RWPE2 (cell line): ENCODE results near the gene AEBP1.

Experiments used
- ATAC-seq: fragments of 200-7000 bp; cut with Tn5 transposase; 3 replicates; pipeline ENCODE4 v1.9.1; 2021; ENCODE audit warnings: low read depth
- DNase-seq: peaks from one replicate; pipeline ENCODE4 v3.0.0-alpha.2; 2020; ENCODE audit warnings: low spot score
- H3K27ac ChIP-seq: fragments of 450-650 bp; 2 replicates; pipeline ENCODE4 v1.5.1; 2017; ENCODE audit warnings: mild to moderate bottlenecking; ENCODE audit not compliant: poor library complexity, severe bottlenecking
- H3K27me3 ChIP-seq: fragments of 250-450 bp; sonication (Bioruptor Pico); 2 replicates; pipeline ENCODE4 v1.5.1; 2021; ENCODE audit warnings: mild to moderate bottlenecking, moderate library complexity; ENCODE audit not compliant: insufficient read depth, poor library complexity, severe bottlenecking
- H3K36me3 ChIP-seq: fragments of 250-450 bp; sonication (Bioruptor Pico); 2 replicates; pipeline ENCODE4 v1.5.1; 2020; ENCODE audit warnings: low read depth, mild to moderate bottlenecking, moderate library complexity
- H3K4me1 ChIP-seq: fragments of 250-450 bp; sonication (Bioruptor Pico); 2 replicates; pipeline ENCODE4 v1.5.1; 2021; ENCODE audit warnings: mild to moderate bottlenecking, moderate library complexity; ENCODE audit not compliant: insufficient read depth, poor library complexity, severe bottlenecking
- H3K4me3 ChIP-seq: fragments of 250-450 bp; sonication (Bioruptor Pico); 2 replicates; pipeline ENCODE4 v1.5.1; 2021; ENCODE audit warnings: mild to moderate bottlenecking, moderate library complexity; ENCODE audit not compliant: severe bottlenecking
- H3K9me3 ChIP-seq: fragments of 250-450 bp; sonication (Bioruptor Pico); 2 replicates; pipeline ENCODE4 v1.5.1; 2021; ENCODE audit warnings: mild to moderate bottlenecking, moderate library complexity; ENCODE audit not compliant: severe bottlenecking
- TF ChIP-seq, protein P1 (sequence below): fragments of 450-650 bp; IDR thresholded peaks from one replicate; pipeline ENCODE4 v1.5.1; 2017; ENCODE audit warnings: mild to moderate bottlenecking, moderate library complexity; ENCODE audit not compliant: poor library complexity, severe bottlenecking

Gene AEBP1

DNA sequence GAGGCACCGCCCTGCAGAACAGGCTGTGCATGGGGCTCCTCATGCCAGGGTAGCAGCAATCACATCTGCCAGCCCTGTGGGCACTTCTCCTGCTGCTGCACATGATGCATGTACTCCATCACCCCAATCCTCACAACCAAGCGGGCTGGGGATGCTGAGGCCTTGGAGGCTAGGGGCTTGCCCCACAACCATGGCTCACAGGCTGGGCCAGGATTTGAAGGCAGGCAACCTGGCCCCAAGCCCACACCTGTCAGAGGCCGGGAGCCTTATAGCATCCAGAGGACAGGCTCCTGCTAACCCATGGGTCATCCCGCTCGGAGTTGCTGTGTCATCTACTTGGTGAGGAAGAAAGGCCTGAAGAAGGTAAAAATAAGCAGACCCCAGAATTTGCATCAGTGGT lies 24.0 kb upstream of the AEBP1 start:
- no peak for ATAC-seq
- H3K36me3 ChIP-seq: peaks cover 40% of the 10 kb centered on the region

DNA sequence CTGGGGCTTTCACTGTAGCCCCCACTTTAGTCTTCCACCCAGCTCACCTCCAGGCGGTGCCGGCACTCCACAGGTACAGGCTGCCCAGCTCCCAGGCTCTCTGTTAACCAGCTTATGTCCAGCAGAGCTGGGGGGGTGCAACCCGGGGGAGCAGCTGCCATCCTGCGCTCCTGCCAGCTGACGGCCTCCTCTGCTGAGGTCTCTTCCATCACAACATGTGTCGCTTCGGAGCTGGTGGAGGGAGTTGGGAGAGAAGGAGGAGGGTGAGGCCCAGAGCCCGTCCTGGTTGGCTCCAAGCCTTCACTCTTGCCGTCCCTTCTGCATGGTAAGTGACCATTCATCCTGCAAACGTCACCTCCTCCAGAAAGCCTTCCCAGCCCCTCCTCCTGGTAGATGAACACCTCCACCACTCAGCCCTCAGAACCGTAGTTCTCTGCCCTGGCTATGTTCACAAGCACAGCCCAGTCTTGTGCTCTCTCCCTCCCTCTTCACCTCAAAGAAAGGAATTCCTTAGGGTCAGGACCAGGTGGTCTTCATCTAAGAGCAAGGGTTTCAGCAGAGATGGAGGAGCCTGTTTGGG lies 23.4 kb upstream of the AEBP1 start:
- DNase-seq: peak; percentile 42
- no peaks in the 10 kb centered on the region for H3K27me3 ChIP-seq
- H3K4me1 ChIP-seq: no peaks in the 10 kb centered on the region
- peak overlapping the region; percentile 71 for H3K4me3 ChIP-seq
- no peaks in the 10 kb centered on the region for H3K9me3 ChIP-seq
- no peak for ATAC-seq
- peak overlapping the region; percentile 60 for H3K27ac ChIP-seq
- H3K36me3 ChIP-seq: peaks cover 36% of the 10 kb centered on the region
- TF ChIP-seq, protein P1, sequence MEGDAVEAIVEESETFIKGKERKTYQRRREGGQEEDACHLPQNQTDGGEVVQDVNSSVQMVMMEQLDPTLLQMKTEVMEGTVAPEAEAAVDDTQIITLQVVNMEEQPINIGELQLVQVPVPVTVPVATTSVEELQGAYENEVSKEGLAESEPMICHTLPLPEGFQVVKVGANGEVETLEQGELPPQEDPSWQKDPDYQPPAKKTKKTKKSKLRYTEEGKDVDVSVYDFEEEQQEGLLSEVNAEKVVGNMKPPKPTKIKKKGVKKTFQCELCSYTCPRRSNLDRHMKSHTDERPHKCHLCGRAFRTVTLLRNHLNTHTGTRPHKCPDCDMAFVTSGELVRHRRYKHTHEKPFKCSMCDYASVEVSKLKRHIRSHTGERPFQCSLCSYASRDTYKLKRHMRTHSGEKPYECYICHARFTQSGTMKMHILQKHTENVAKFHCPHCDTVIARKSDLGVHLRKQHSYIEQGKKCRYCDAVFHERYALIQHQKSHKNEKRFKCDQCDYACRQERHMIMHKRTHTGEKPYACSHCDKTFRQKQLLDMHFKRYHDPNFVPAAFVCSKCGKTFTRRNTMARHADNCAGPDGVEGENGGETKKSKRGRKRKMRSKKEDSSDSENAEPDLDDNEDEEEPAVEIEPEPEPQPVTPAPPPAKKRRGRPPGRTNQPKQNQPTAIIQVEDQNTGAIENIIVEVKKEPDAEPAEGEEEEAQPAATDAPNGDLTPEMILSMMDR: no peak

More for the DNA sequence above, 24.0 kb upstream of the AEBP1 start:
- Histone ChIP-seq H3K9me3 (no peaks in the 10 kb centered on the region), H3K27me3 (no peaks in the 10 kb centered on the region), H3K4me1 (no peaks in the 10 kb centered on the region), H3K4me3 (no peak overlapping the region), H3K27ac (no peak overlapping the region)
- TF ChIP-seq, protein P1: no peak
- DNase-seq: peak; percentile 54

DNA sequence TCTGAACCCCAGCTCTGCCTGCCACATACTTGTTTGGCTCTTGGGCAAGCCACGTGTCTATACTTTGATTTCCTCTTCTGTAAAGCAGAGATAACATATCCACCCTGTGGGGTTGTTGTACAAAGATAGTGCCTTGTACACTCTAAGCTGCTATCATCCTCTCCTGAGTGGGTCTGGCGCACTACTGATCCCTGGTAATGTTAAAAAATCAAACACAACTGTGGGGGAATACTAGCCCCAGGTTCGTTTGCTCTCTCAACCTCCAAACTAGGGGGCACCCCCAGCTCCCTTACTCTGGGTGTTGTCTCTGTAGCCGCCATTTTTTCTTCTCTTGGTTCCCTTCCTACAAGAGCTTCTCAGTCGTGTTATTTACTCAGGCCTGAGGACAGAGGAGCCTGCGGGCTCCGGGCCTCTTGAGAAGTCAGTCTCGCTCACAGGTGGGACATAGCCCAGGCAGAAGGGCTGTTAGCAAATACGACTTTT lies 22.8 kb upstream of the AEBP1 start:
- peak overlapping the region; percentile 60 for H3K27ac ChIP-seq
- DNase-seq (no peak), ATAC-seq (no peak)
- TF ChIP-seq, protein P1: no peak
- H3K27me3 ChIP-seq: no peaks in the 10 kb centered on the region
- peak overlapping the region; percentile 71 for H3K4me3 ChIP-seq
- H3K9me3 ChIP-seq: no peaks in the 10 kb centered on the region
- peaks cover 31% of the 10 kb centered on the region for H3K36me3 ChIP-seq
- no peaks in the 10 kb centered on the region for H3K4me1 ChIP-seq

DNA sequence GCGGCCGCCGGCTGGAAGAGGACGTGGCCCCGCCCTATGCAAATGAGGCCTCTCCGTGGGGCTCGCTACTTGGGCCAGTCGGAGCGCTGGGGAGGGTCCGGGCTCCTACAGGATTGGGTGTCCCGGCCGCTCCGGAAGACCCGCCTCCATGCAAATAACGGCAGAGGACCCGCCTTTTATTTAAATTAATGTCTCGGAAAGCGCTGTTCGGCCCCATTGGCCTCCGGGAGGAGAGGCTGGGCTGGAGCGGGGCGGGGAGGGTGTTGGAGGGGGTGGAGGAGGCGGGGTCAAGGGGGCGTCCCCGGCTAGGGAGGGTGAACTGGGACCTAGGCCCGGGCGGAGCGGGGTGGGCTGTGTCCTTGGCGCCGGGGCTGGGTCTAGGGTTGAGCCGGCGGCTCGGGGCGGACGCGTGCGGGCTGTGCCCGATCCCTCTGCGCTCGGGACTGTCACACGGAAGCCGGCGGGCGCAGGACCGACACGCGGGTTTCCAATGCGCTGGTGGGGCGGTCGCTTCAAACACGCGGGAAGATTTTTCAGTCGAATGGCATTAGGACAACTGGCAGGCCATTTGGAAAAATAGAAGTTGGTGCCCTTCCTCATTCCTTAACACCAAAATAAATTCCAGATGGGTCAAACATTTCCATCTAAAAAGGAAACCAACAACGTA lies 21.5 kb upstream of the AEBP1 start:
- H3K36me3 ChIP-seq: peaks cover 28% of the 10 kb centered on the region
- peak; percentile 99 for DNase-seq

More for the DNA sequence above, 21.5 kb upstream of the AEBP1 start:
- Histone ChIP-seq H3K27ac (peak overlapping the region; percentile 60), H3K27me3 (no peaks in the 10 kb centered on the region), H3K4me1 (peaks cover 4% of the 10 kb centered on the region), H3K9me3 (no peaks in the 10 kb centered on the region), H3K4me3 (peak overlapping the region; percentile 39)
- ATAC-seq: peak; percentile 95
- TF ChIP-seq, protein P1: peak; percentile 17
